ENCODE measurements around the gene MED13.

DNA sequence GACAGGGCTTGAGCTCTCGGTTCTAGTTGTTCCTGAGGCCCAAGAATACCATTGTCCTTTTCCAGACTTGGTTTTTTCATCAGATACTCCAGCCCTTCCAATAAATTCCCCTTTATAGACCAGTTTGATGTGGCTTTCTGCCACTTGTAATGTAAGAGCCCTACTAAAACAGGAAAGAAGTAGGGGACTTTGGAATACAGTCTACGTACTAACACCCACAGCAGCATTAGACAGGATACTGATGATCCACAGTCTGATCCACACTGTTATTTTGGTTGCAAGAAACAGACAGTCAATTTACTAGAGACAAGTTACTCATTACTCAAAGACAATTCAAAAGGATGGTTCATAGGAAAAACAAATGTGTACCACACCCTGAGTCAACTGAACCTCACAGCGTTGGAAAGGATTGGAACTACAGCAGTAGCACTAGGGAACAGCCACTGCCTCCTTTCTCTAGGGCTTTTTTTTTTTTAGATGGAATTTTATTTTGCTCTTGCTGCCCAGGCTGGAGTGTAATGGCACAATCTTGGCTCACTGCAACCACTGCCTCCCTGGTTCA lies 45.9 kb upstream of the MED13 start:
- no peak for TF ChIP-seq POLR2A (IDR thresholded peaks at IDR 0.05)
- TF ChIP-seq, protein P1, sequence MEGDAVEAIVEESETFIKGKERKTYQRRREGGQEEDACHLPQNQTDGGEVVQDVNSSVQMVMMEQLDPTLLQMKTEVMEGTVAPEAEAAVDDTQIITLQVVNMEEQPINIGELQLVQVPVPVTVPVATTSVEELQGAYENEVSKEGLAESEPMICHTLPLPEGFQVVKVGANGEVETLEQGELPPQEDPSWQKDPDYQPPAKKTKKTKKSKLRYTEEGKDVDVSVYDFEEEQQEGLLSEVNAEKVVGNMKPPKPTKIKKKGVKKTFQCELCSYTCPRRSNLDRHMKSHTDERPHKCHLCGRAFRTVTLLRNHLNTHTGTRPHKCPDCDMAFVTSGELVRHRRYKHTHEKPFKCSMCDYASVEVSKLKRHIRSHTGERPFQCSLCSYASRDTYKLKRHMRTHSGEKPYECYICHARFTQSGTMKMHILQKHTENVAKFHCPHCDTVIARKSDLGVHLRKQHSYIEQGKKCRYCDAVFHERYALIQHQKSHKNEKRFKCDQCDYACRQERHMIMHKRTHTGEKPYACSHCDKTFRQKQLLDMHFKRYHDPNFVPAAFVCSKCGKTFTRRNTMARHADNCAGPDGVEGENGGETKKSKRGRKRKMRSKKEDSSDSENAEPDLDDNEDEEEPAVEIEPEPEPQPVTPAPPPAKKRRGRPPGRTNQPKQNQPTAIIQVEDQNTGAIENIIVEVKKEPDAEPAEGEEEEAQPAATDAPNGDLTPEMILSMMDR (IDR thresholded peaks at IDR 0.05), result no peak

Data from breast epithelium (tissue), 3 donors.